ENCODE measurements around the gene TUBA1B. TPM values are rescaled to one million over a fixed set of nuclear protein-coding genes. Genes with fewer than 3 reads are reported as not detected.

TUBA1B gene
- total RNA-seq, 1 experiment from 2014 or later: 2,063 TPM

GRCh38 chr12:49133014-49133413 is 1.8 kb upstream of the TUBA1B start:
- Histone ChIP-seq H3K4me1 (ENCODE audit: insufficient read depth, low read length) (peaks cover 2% of the 10 kb centered on the region; the same call in 1 of the 2 replicates), H3K23ac (ENCODE audit: insufficient read length, low read depth, low read length) (no peak overlapping the region), H2BK120ac (ENCODE audit: low read depth, low read length, poor library complexity, severe bottlenecking) (no peak overlapping the region), H3K9me3 (ENCODE audit: control insufficient read depth, low read depth, low read length) (no peaks in the 10 kb centered on the region), H4K20me1 (ENCODE audit: control insufficient read depth, insufficient read depth, insufficient read length) (no peaks in the 10 kb centered on the region), H3K23me2 (ENCODE audit: insufficient read length, low read depth, low read length, poor library complexity, severe bottlenecking) (peaks cover 8% of the 10 kb centered on the region), H3K79me2 (ENCODE audit: insufficient read depth, low read length) (no peaks in the 10 kb centered on the region; the same call in 1 of the 2 replicates), H3K79me1 (ENCODE audit: insufficient read depth, low read depth, low read length, poor library complexity, severe bottlenecking) (peaks cover 3% of the 10 kb centered on the region), H3K56ac (ENCODE audit: insufficient read length, low read depth, low read length) (no peak overlapping the region), H2AFZ (ENCODE audit: low read length) (no peak overlapping the region), H2BK12ac (ENCODE audit: insufficient read length, low read depth, low read length) (no peak overlapping the region), H3K14ac (ENCODE audit: insufficient read depth, low read length) (no peak overlapping the region), H3K9ac (ENCODE audit: extremely low read depth, insufficient read length, low read length) (no peak overlapping the region), H3T11ph (ENCODE audit: low read length) (no peak overlapping the region), H2AK5ac (ENCODE audit: insufficient read length, low read length) (no peak overlapping the region), H4K5ac (ENCODE audit: insufficient read length, low read depth, low read length) (no peak overlapping the region), H2BK15ac (ENCODE audit: low read depth, low read length) (no peak overlapping the region), H4K8ac (replicated peaks; ENCODE audit: insufficient read length, low read depth, low read length) (no peak overlapping the region), H3K4me2 (ENCODE audit: insufficient read depth, insufficient read length, low read length) (no peak overlapping the region), H3K27me3 (ENCODE audit: insufficient read depth, low read length) (no peaks in the 10 kb centered on the region), H2BK5ac (ENCODE audit: insufficient read length, low read length) (no peak overlapping the region), H3K18ac (ENCODE audit: insufficient read length, low read depth, low read length) (no peak overlapping the region), H3K27ac (ENCODE audit: insufficient read length, low read depth, low read length) (no peak overlapping the region), H4K91ac (ENCODE audit: insufficient read length, low read depth, low read length) (no peak overlapping the region), H2BK20ac (ENCODE audit: low read depth, low read length, poor library complexity, severe bottlenecking) (no peak overlapping the region), H3K4ac (ENCODE audit: low read depth, low read length) (no peak overlapping the region)
- Mint-ChIP-seq H3K9me3 (0 out of 5 replicates have a peak, but pooled peaks cover 0 to 3% of the 10 kb centered on the region in 2 experiments), H3K4me3 (no peak overlapping the region), H3K4me1 (peaks cover 15 to 24% of the 10 kb centered on the region in 2 experiments), H3K27ac (no peak overlapping the region), H3K27me3 (ENCODE audit: low read depth) (no peaks in the 10 kb centered on the region; the same call in 1 of the 2 replicates), H3K36me3 (ENCODE audit: insufficient read depth in 1 of 3, low read depth in 3 of 3) (peaks cover 24 to 32% (median 30%) of the 10 kb centered on the region in 3 experiments)
- TF ChIP-seq CTCF (conservative IDR thresholded peaks at IDR 0.05): no peak
- WGBS (ENCODE audit: extremely low coverage, insufficient read length, low lambda C conversion rate): no CpG with 5 or more reads among the region's 5 CpGs
- DNase-seq: no peak
